ENCODE data around the gene CST1. TPM values are rescaled to one million over a fixed set of nuclear protein-coding genes. Genes with fewer than 3 reads are reported as not detected.
"Not testable (repeated sequence)": the region's sequence is repeated elsewhere in the genome, so short reads cannot be mapped to it uniquely, and the experiment has no call there.

The CST1 gene
- total RNA-seq, 1 donor = not detected

DNA sequence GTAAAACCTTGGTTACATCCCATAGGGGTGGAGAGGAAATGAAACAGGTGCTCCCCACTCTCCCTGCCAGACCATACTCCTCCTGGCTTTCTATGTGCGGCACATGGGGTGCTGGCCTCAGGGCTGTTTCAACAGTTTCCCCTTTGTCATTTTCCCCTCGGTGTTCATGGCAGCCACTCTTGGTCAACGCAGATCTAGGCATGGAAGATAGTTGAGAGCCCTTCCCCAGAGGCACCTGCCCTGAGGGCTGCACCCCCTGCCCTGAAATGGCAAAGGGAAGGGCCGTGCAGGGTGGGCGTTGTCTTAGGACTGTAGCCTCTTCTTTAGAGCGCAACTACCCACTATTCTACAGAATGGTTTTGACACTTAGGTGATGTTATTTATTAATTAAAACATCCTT, 4.4 kb downstream of the CST1 start:
- H4K20me1 ChIP-seq (ENCODE audit: insufficient read depth, low read length) = no peaks in the 10 kb centered on the region
- no peaks in the 10 kb centered on the region for H3K36me3 ChIP-seq (ENCODE audit: insufficient read depth, low read length)
- no peaks in the 10 kb centered on the region for H3K9me3 ChIP-seq (ENCODE audit: low read depth, low read length)
- H3K4me1 ChIP-seq (ENCODE audit: insufficient read depth, low read length) = peaks cover 5% of the 10 kb centered on the region
- H2AFZ ChIP-seq (ENCODE audit: low read length) = no peak overlapping the region
- H3K79me2 ChIP-seq (ENCODE audit: insufficient read depth, low read length) = no peaks in the 10 kb centered on the region
- peak; percentile 11 for DNase-seq (ENCODE audit: insufficient read length, low spot score, missing footprints)
- no peak overlapping the region for H3K27ac ChIP-seq (ENCODE audit: low read depth, low read length)
- H3K27me3 ChIP-seq (ENCODE audit: insufficient read depth, low read length) = no peaks in the 10 kb centered on the region
- TF ChIP-seq, protein P1, sequence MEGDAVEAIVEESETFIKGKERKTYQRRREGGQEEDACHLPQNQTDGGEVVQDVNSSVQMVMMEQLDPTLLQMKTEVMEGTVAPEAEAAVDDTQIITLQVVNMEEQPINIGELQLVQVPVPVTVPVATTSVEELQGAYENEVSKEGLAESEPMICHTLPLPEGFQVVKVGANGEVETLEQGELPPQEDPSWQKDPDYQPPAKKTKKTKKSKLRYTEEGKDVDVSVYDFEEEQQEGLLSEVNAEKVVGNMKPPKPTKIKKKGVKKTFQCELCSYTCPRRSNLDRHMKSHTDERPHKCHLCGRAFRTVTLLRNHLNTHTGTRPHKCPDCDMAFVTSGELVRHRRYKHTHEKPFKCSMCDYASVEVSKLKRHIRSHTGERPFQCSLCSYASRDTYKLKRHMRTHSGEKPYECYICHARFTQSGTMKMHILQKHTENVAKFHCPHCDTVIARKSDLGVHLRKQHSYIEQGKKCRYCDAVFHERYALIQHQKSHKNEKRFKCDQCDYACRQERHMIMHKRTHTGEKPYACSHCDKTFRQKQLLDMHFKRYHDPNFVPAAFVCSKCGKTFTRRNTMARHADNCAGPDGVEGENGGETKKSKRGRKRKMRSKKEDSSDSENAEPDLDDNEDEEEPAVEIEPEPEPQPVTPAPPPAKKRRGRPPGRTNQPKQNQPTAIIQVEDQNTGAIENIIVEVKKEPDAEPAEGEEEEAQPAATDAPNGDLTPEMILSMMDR (IDR thresholded peaks at IDR 0.05; ENCODE audit: extremely low read depth, low read depth, low read length) = no peak
- H3K4me2 ChIP-seq (ENCODE audit: insufficient read depth, low read length) = no peak overlapping the region
- H3K4me3 ChIP-seq (ENCODE audit: insufficient read depth, low read length) = no peak overlapping the region

DNA sequence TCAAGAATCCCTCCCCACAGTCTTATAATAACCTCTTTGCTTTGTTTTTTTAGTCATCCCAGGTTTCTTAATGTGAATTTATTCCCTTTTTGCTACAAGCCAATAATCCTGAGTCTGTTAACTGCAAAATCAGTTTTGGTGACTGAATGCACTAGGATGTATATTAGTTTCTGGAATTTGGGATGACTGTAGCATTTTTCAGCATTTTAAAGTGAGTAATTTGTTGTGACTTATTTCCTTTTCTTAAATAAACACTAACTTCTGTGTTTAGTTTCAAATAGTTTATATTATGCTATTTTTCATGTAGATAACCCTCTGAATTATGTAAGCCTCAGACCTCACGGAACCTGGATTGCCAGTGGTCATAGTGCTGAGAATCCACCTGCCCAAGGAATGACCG, 5.5 kb downstream of the CST1 start:
- TF ChIP-seq, protein P1 (IDR thresholded peaks at IDR 0.05; ENCODE audit: extremely low read depth, low read depth, low read length) = no peak
- Histone ChIP-seq H4K20me1 (ENCODE audit: insufficient read depth, low read length) (no peaks in the 10 kb centered on the region), H3K27me3 (ENCODE audit: insufficient read depth, low read length) (no peaks in the 10 kb centered on the region), H3K36me3 (ENCODE audit: insufficient read depth, low read length) (no peaks in the 10 kb centered on the region), H3K4me1 (ENCODE audit: insufficient read depth, low read length) (peaks cover 5% of the 10 kb centered on the region), H3K27ac (ENCODE audit: low read depth, low read length) (no peak overlapping the region), H3K9me3 (ENCODE audit: low read depth, low read length) (no peaks in the 10 kb centered on the region), H3K79me2 (ENCODE audit: insufficient read depth, low read length) (no peaks in the 10 kb centered on the region), H3K4me3 (ENCODE audit: insufficient read depth, low read length) (no peak overlapping the region), H2AFZ (ENCODE audit: low read length) (peak overlapping the region; percentile 6), H3K4me2 (ENCODE audit: insufficient read depth, low read length) (no peak overlapping the region)
- DNase-seq (ENCODE audit: insufficient read length, low spot score, missing footprints) = peak; percentile 22

DNA sequence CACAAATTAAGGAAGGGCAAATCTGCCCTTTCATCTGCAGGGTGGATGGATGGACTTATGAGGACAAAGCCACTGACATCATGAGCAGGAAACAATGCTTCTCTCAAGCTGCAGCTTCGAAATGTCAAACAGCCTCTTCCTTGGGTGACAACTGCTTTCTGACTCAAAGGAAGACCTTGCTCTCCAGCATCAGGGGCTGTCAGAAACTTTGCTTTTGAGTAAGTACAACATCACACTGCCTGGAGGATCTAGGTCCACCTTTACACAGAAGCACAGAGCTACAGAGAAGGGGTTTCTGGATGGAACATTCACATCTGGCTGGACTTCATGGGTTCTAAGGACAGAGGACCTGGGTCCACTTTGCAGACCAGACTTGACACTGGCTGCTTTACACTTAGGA, 5.9 kb downstream of the CST1 start:
- peak; percentile 18 for DNase-seq (ENCODE audit: insufficient read length, low spot score, missing footprints)
- Histone ChIP-seq H3K4me3 (ENCODE audit: insufficient read depth, low read length) (no peak overlapping the region), H3K27me3 (ENCODE audit: insufficient read depth, low read length) (no peaks in the 10 kb centered on the region), H4K20me1 (ENCODE audit: insufficient read depth, low read length) (no peaks in the 10 kb centered on the region), H3K9me3 (ENCODE audit: low read depth, low read length) (no peaks in the 10 kb centered on the region), H3K4me2 (ENCODE audit: insufficient read depth, low read length) (no peak overlapping the region), H2AFZ (ENCODE audit: low read length) (peak overlapping the region; percentile 6), H3K4me1 (ENCODE audit: insufficient read depth, low read length) (peaks cover 5% of the 10 kb centered on the region), H3K27ac (ENCODE audit: low read depth, low read length) (no peak overlapping the region), H3K79me2 (ENCODE audit: insufficient read depth, low read length) (no peaks in the 10 kb centered on the region), H3K36me3 (ENCODE audit: insufficient read depth, low read length) (no peaks in the 10 kb centered on the region)
- TF ChIP-seq, protein P1 (IDR thresholded peaks at IDR 0.05; ENCODE audit: extremely low read depth, low read depth, low read length) = no peak

DNA sequence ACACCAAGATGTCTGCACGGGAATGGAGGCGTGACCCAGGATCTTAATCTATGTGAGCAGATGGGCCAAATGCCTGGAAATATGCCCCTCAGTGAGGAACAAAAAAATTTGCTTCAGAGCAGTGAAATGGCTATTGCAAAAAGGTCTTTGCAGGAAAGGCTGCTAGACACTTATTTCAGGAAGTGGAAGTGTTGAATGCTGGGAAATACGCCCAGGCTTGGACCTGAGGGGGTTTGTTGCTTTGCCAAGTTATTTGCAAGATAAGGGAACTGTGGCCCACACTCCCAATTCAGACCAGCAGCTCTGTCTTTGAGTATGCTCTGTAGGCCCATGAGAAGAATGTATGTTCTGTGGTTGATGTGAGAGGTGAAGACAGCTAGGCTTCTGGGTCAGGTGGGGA, 15.3 kb downstream of the CST1 start:
- H3K27me3 ChIP-seq (ENCODE audit: insufficient read depth, low read length); H2AFZ ChIP-seq (ENCODE audit: low read length); H3K36me3 ChIP-seq (ENCODE audit: insufficient read depth, low read length); H3K4me2 ChIP-seq (ENCODE audit: insufficient read depth, low read length); H3K79me2 ChIP-seq (ENCODE audit: insufficient read depth, low read length); H3K4me3 ChIP-seq (ENCODE audit: insufficient read depth, low read length); H3K4me1 ChIP-seq (ENCODE audit: insufficient read depth, low read length); H3K9me3 ChIP-seq (ENCODE audit: low read depth, low read length); H4K20me1 ChIP-seq (ENCODE audit: insufficient read depth, low read length); DNase-seq (ENCODE audit: insufficient read length, low spot score, missing footprints); H3K27ac ChIP-seq (ENCODE audit: low read depth, low read length): not testable (repeated sequence)

DNA sequence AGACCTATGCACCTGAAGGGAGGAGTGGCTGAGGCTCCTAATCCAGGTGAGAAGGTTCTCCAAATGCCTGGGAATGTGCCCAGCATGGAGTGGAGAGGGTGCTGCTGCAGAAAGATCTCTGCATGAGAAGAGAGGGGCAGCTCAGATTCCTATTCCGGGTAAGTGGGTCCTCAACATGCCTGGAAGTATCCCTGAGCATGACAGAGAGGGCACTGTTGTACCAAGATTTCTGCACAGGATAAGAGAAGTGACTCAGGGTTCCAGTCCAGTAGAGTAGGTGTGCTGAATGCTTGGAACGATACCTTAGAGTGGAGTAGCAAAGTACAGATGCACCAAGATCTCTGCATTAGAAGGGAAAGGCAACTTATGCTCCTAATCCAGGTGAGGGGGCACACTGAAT, 15.8 kb downstream of the CST1 start:
- H3K9me3 ChIP-seq (ENCODE audit: low read depth, low read length); H3K27ac ChIP-seq (ENCODE audit: low read depth, low read length); H3K27me3 ChIP-seq (ENCODE audit: insufficient read depth, low read length); H2AFZ ChIP-seq (ENCODE audit: low read length); H3K4me1 ChIP-seq (ENCODE audit: insufficient read depth, low read length); H3K36me3 ChIP-seq (ENCODE audit: insufficient read depth, low read length); H3K4me3 ChIP-seq (ENCODE audit: insufficient read depth, low read length); H3K79me2 ChIP-seq (ENCODE audit: insufficient read depth, low read length); H3K4me2 ChIP-seq (ENCODE audit: insufficient read depth, low read length); DNase-seq (ENCODE audit: insufficient read length, low spot score, missing footprints); H4K20me1 ChIP-seq (ENCODE audit: insufficient read depth, low read length): not testable (repeated sequence)

DNA sequence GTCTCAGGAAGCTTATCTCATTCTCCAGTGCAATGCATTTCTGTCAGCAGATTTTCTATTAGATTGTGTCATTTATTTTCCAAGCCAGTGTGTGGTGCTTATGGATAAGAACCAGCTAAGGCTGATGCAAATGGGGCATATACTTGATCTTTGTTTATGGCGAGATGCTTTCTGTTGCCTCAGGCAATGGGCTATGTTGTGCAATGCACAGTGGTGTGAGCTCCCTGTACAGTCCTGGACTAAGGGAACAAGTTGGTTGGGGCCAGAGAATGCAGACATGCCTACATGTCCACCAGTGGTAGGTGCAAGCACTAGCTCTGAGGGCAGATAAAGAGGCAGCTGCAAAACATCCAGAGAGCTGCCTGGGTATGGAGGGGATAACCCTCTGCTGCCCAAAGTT, 16.3 kb downstream of the CST1 start:
- H2AFZ ChIP-seq (ENCODE audit: low read length); H3K36me3 ChIP-seq (ENCODE audit: insufficient read depth, low read length); H3K4me2 ChIP-seq (ENCODE audit: insufficient read depth, low read length); DNase-seq (ENCODE audit: insufficient read length, low spot score, missing footprints); H3K4me3 ChIP-seq (ENCODE audit: insufficient read depth, low read length); H3K79me2 ChIP-seq (ENCODE audit: insufficient read depth, low read length); H3K4me1 ChIP-seq (ENCODE audit: insufficient read depth, low read length); H3K27me3 ChIP-seq (ENCODE audit: insufficient read depth, low read length); H3K9me3 ChIP-seq (ENCODE audit: low read depth, low read length); H3K27ac ChIP-seq (ENCODE audit: low read depth, low read length); H4K20me1 ChIP-seq (ENCODE audit: insufficient read depth, low read length): not testable (repeated sequence)
